Measurements from ENCODE around the gene ACTN3. TPM values are rescaled to one million over a fixed set of nuclear protein-coding genes. Genes with fewer than 3 reads are reported as not detected.

Gene ACTN3
- total RNA-seq, 4 donors from 2014 or later = not detected

DNA sequence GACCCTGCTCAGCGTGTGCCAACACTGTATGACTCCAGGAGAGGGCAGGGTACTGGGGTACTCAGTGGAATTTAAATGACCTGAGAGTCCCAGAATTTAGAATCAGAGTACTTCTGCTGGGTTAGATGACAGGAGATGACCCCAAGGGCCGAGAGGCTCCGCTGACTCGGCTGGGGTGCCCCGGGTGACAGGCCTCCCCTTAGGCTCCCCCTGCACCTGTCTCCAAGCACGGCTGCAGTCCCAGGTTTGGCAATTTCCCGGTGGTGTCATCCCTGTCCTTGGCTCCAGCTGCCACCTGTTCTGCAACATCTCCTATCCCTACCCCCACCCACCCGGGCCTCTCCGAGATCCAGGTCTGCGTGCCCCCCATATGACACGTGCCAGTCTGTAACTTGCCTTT, 1.3 kb downstream of the ACTN3 start:
- no peak for ATAC-seq
- no peak for TF ChIP-seq EP300 (IDR thresholded peaks at IDR 0.05)
- TF ChIP-seq, protein P1, sequence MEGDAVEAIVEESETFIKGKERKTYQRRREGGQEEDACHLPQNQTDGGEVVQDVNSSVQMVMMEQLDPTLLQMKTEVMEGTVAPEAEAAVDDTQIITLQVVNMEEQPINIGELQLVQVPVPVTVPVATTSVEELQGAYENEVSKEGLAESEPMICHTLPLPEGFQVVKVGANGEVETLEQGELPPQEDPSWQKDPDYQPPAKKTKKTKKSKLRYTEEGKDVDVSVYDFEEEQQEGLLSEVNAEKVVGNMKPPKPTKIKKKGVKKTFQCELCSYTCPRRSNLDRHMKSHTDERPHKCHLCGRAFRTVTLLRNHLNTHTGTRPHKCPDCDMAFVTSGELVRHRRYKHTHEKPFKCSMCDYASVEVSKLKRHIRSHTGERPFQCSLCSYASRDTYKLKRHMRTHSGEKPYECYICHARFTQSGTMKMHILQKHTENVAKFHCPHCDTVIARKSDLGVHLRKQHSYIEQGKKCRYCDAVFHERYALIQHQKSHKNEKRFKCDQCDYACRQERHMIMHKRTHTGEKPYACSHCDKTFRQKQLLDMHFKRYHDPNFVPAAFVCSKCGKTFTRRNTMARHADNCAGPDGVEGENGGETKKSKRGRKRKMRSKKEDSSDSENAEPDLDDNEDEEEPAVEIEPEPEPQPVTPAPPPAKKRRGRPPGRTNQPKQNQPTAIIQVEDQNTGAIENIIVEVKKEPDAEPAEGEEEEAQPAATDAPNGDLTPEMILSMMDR (IDR thresholded peaks at IDR 0.05) = no peak
- no peak for TF ChIP-seq POLR2A (IDR thresholded peaks at IDR 0.05)
- TF ChIP-seq POLR2AphosphoS5 (IDR thresholded peaks at IDR 0.05) = no peak
- 29 to 80% methylated on average over 1 to 8 of the region's 11 CpGs for WGBS, 2 donors (ENCODE audit: low coverage in 1 of 2)

DNA sequence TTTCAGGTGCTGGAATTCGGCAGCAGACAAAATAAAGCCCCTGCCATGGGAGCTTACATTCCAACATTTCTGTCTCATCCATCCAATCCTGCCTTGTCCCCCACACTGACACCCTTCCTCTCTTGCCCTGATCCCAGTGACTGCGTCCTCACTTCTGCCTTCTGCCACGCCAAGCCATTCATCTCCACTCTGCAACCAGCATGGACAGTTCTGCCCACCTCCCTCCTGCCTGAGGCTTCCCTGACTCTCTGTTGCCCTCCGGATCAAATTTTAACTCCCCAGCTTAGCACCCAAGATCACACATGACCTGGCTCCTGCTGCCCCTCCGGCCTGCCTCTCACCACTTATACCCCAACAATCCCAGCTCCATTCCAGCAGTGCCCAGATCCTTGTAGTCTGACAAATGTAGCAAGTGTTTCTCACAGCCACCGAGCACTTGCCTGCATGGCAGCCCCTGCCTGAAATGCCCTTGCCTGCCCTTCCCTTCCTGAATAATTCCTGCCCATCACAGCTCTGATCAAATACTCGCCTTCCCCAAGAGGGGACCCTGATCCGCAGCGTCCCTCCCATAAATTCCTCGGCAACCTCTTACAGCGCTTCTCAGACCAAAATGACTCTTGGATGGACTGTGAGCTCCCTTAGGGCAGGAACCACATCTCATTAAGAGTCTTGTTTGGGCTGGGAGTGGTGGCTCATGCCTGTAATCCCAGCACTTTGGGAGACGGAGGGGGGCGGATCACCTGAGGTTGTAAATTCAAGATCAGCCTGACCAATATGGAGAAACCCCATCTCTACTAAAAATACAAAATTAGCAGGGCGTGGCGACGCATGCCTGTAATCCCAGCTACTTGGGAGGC, 2.3 kb downstream of the ACTN3 start:
- 40 to 45% methylated on average over 8 to 11 of the region's 16 CpGs for WGBS, 2 donors (ENCODE audit: low coverage in 1 of 2)

More for the DNA sequence above, 1.3 kb downstream of the ACTN3 start:
- Histone ChIP-seq H3K9me3 (no peaks in the 10 kb centered on the region), H3K4me1 (peaks cover 3 to 46% (median 18%) of the 10 kb centered on the region in 3 donors), H3K27me3 (no peaks in the 10 kb centered on the region), H3K27ac (peak overlapping the region in 2 of 4 donors; percentile 84 to 87), H3K4me3 (no peak overlapping the region), H3K36me3 (peaks cover 0 to 8% of the 10 kb centered on the region in 2 donors)

DNA sequence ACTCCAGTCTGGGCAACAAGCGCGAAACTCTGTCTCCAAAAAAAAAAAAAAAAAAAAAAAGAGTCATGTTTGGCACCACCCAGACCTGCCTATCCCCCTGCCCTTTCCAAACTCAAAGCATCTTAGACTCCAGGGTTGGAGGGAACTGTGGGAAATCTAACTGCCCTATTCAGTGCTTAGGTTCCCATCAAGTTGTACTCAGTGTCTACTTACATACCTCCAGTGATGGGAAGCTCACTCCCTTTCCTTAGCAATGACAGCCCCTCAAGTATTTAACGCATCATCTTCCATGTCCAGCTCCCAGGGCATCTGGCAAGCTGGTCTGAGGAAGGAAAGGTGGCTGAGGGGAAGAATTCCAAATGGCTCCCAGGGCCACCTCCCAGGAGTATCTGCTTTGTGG, 3.0 kb downstream of the ACTN3 start:
- Histone ChIP-seq H3K4me3 (no peak overlapping the region), H3K9me3 (no peaks in the 10 kb centered on the region), H3K27ac (no peak overlapping the region), H3K27me3 (no peaks in the 10 kb centered on the region), H3K4me1 (peaks cover 3 to 29% (median 9%) of the 10 kb centered on the region in 3 donors), H3K36me3 (no peaks in the 10 kb centered on the region)
- no peak for ATAC-seq
- WGBS, 2 donors (ENCODE audit: low coverage in 1 of 2) = 83% methylated on average over 3 of the region's 3 CpGs; no CpG with 5 or more reads in 1 of the 2 donors
- TF ChIP-seq POLR2A (IDR thresholded peaks at IDR 0.05) (no peak), POLR2AphosphoS5 (IDR thresholded peaks at IDR 0.05) (no peak), EP300 (IDR thresholded peaks at IDR 0.05) (no peak)
- TF ChIP-seq, protein P1 (IDR thresholded peaks at IDR 0.05) = no peak

More for the DNA sequence above, 2.3 kb downstream of the ACTN3 start:
- Histone ChIP-seq H3K4me3 (no peak overlapping the region), H3K27me3 (no peaks in the 10 kb centered on the region), H3K9me3 (no peaks in the 10 kb centered on the region), H3K27ac (no peak overlapping the region), H3K36me3 (no peaks in the 10 kb centered on the region), H3K4me1 (peaks cover 3 to 36% (median 10%) of the 10 kb centered on the region in 3 donors)
- no peak for ATAC-seq
- no peak for TF ChIP-seq POLR2AphosphoS5 (IDR thresholded peaks at IDR 0.05)
- TF ChIP-seq EP300 (IDR thresholded peaks at IDR 0.05) = no peak
- TF ChIP-seq, protein P1 (IDR thresholded peaks at IDR 0.05) = no peak
- TF ChIP-seq POLR2A (IDR thresholded peaks at IDR 0.05) = no peak

DNA sequence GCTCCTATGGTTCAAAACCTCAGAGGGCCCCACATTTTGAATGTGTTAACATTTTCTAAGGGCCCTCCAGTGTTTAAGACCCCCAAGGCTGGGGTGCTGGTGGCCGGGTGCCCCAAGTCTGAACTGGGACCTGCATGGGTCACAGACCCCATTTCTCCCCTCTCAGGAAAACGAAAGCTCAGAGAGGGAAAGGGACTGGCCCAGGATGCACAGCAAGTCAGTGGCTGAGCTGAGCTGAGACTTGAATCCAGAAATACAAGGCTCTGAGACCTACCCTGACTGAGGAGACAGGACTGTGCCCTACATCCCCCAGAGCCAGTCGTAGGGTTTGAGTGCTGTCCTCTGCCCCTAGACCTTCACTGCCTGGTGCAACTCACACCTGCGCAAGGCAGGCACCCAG, 4.2 kb downstream of the ACTN3 start:
- no CpG with 5 or more reads among the region's 4 CpGs for WGBS, 2 donors (ENCODE audit: low coverage in 1 of 2)

More for the DNA sequence above, 4.2 kb downstream of the ACTN3 start:
- Histone ChIP-seq H3K27ac (no peak overlapping the region), H3K9me3 (no peaks in the 10 kb centered on the region), H3K4me3 (no peak overlapping the region), H3K36me3 (no peaks in the 10 kb centered on the region), H3K4me1 (peaks cover 0 to 17% (median 0%) of the 10 kb centered on the region in 3 donors), H3K27me3 (peaks cover 7% of the 10 kb centered on the region)
- TF ChIP-seq, protein P1 (IDR thresholded peaks at IDR 0.05) = no peak
- TF ChIP-seq POLR2A (IDR thresholded peaks at IDR 0.05) (no peak), POLR2AphosphoS5 (IDR thresholded peaks at IDR 0.05) (no peak), EP300 (IDR thresholded peaks at IDR 0.05) (no peak)
- no peak for ATAC-seq
